Fibroblast of lung (primary cell): Measurements from ENCODE around the gene NOS1AP. TPM values are rescaled to one million over a fixed set of nuclear protein-coding genes. Genes with fewer than 3 reads are reported as not detected.

Source experiments
- DNase-seq, 2 donors: peaks; one replicate each; pipeline versions ENCODE4 v3.0.0 to v3.0.0-alpha.2; 2010; ENCODE audit warnings: low read depth in 2 of 2
- H2AFZ ChIP-seq: 2 replicates; pipeline ENCODE4 v1.5.1; 2012; ENCODE audit warnings: low read length, control low read depth, inconsistent platforms
- H3K27ac ChIP-seq: 2 replicates; pipeline ENCODE4 v1.5.1; 2011; ENCODE audit warnings: low read length, control low read depth; ENCODE audit not compliant: insufficient read depth
- H3K27me3 ChIP-seq: 2 replicates; pipeline ENCODE4 v1.5.1; 2011; ENCODE audit warnings: mild to moderate bottlenecking, low read length; ENCODE audit not compliant: control insufficient read depth, insufficient read depth
- H3K36me3 ChIP-seq: 2 replicates; pipeline ENCODE4 v1.5.1; 2011; ENCODE audit warnings: low read length; ENCODE audit not compliant: control insufficient read depth, insufficient read depth
- H3K4me1 ChIP-seq: 2 replicates; pipeline ENCODE4 v1.5.1; 2011; ENCODE audit warnings: low read length; ENCODE audit not compliant: control insufficient read depth, insufficient read depth; ENCODE audit errors: extremely low read depth
- H3K4me2 ChIP-seq: 2 replicates; pipeline ENCODE4 v1.5.1; 2011; ENCODE audit warnings: low read length, control low read depth; ENCODE audit not compliant: insufficient read depth; ENCODE audit errors: extremely low read depth
- H3K4me3 ChIP-seq, 4 experiments: fragments of 200-600 bp in 1 of 4; sonication (generic) in 1 of 4; replicated peaks in 1 of 4; 2 replicates each; pipeline ENCODE4 v1.5.1; 2011 to 2016; ENCODE audit warnings: low read length in 4 of 4, low read depth in 3 of 4, mild to moderate bottlenecking in 3 of 4, control low read depth in 2 of 4, inconsistent platforms in 1 of 4, mixed read lengths in 1 of 4; ENCODE audit not compliant: insufficient read depth in 1 of 4; ENCODE audit errors: control extremely low read depth in 1 of 4
- H3K79me2 ChIP-seq: 2 replicates; pipeline ENCODE4 v1.5.1; 2012; ENCODE audit warnings: mild to moderate bottlenecking, low read length, inconsistent platforms; ENCODE audit not compliant: control insufficient read depth, insufficient read depth
- H3K9ac ChIP-seq: 2 replicates; pipeline ENCODE4 v1.5.1; 2011; ENCODE audit warnings: mild to moderate bottlenecking, low read length, control low read depth; ENCODE audit not compliant: insufficient read depth
- H3K9me3 ChIP-seq: 2 replicates; pipeline ENCODE4 v1.5.1; 2012; ENCODE audit warnings: low read depth, low read length; ENCODE audit not compliant: control insufficient read depth, insufficient read depth
- H4K20me1 ChIP-seq: 2 replicates; pipeline ENCODE4 v1.5.1; 2011; ENCODE audit warnings: low read length; ENCODE audit not compliant: control insufficient read depth, insufficient read depth; ENCODE audit errors: extremely low read depth
- EZH2 ChIP-seq: IDR thresholded peaks from 2 replicates; pipeline ENCODE4 v1.5.1; 2012; ENCODE audit warnings: low read length, control low read depth, mild to moderate bottlenecking; ENCODE audit errors: missing control alignments
- polyA plus RNA-seq, 2 donors: library from polyadenylated mRNA; depleted of rRNA in 1 of 2; stranded (reverse) in 1 of 2; unstranded in 1 of 2; fragments of >200 nt; gene quantifications; 2 replicates each; pipeline ENCODE4 v1.2.1, GENCODE V29; 2011 to 2012; ENCODE audit warnings: missing spikeins in 1 of 2
- total RNA-seq: library from RNA; depleted of rRNA; stranded (reverse); fragments of >200 nt; gene quantifications from 2 replicates; pipeline ENCODE4 v1.2.1, GENCODE V29; 2014
- TF ChIP-seq, protein P1 (sequence below), 2 donors: IDR thresholded peaks in 1 of 2; conservative IDR thresholded peaks in 1 of 2; 1 replicate in 1 of 2; 2 replicates in 1 of 2; pipeline ENCODE4 v1.5.1; 2011 to 2012; ENCODE audit warnings: low read length in 2 of 2, control low read depth in 1 of 2, inconsistent platforms in 1 of 2, low read depth in 1 of 2, mild to moderate bottlenecking in 1 of 2

The NOS1AP gene
- total and polyA plus RNA-seq, 2 donors (not counting 1 experiment from before 2014, with no cell fraction given), result 0.14 to 0.17 TPM

DNA sequence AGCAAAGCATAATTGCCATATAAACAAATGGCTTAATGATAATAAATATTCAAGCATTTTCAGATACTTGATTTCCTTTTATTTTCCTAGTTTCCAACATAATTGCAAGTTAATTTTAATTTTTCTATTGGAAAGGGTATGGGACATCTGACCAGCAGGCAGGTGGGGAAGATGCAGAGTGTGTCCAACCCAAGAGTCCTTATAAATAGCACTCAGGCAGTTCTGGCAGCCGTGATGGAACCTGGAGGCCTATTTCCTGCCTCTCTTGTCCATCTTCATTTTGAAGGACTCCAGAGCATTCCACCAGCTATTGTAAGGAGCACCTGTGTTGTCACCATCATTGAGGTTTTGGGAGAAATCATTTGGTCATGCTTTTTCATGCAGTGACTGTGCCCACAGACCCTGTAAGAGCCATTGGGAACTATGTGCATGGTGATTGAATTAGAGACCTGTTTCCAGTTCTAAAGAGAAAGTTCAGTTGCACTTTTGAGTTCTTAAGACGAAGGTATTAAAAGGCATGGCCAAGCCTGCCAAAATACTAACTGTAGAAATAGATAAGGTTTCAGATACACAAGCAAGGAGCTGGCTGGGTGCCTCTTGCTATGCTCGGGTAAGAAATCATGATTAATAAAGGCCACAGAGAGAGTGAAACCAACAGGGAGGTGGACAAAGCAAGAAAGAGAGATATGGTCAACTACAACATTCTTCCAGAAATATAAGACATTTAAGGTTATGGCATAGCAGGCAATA, 214.9 kb downstream of the NOS1AP start:
- TF ChIP-seq EZH2, result no peak
- TF ChIP-seq, protein P1, sequence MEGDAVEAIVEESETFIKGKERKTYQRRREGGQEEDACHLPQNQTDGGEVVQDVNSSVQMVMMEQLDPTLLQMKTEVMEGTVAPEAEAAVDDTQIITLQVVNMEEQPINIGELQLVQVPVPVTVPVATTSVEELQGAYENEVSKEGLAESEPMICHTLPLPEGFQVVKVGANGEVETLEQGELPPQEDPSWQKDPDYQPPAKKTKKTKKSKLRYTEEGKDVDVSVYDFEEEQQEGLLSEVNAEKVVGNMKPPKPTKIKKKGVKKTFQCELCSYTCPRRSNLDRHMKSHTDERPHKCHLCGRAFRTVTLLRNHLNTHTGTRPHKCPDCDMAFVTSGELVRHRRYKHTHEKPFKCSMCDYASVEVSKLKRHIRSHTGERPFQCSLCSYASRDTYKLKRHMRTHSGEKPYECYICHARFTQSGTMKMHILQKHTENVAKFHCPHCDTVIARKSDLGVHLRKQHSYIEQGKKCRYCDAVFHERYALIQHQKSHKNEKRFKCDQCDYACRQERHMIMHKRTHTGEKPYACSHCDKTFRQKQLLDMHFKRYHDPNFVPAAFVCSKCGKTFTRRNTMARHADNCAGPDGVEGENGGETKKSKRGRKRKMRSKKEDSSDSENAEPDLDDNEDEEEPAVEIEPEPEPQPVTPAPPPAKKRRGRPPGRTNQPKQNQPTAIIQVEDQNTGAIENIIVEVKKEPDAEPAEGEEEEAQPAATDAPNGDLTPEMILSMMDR (conservative IDR thresholded peaks at IDR 0.05 in 1 of 2, IDR thresholded peaks at IDR 0.05 in 1 of 2; ENCODE audit: low read depth in 1 of 2, low read length in 2 of 2), result no peak
- no peaks in the 10 kb centered on the region for H3K9me3 ChIP-seq
- no peaks in the 10 kb centered on the region for H3K27me3 ChIP-seq
- H3K9ac ChIP-seq, result no peak overlapping the region
- H4K20me1 ChIP-seq, result no peaks in the 10 kb centered on the region
- no peak overlapping the region for H3K4me3 ChIP-seq
- H3K4me1 ChIP-seq, result no peaks in the 10 kb centered on the region
- no peak overlapping the region for H3K4me2 ChIP-seq
- no peak overlapping the region for H2AFZ ChIP-seq
- no peak overlapping the region for H3K27ac ChIP-seq
- no peaks in the 10 kb centered on the region for H3K36me3 ChIP-seq
- H3K79me2 ChIP-seq, result no peaks in the 10 kb centered on the region
- DNase-seq, result peak in 1 of 2 donors; percentile 56

DNA sequence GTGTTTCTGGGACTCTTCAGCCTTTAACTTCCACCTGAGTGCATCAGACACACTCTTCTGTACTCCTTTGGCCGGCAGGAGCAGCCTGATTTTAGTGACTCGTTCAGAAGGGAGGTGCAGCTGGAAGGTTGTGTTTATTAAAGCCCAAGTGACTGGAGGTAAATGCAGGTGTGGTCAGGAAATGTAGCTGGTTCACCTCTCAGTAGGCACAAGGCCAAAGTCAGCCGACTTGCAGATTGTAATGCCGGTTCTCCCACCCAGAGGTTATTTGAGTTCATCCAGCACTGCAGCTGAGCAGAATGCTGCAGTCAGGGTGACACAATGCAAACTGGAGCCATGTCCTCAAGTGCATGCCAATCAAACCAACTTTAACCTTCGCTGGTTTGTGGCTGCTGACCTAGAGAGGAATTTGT, 215.7 kb downstream of the NOS1AP start:
- no peak overlapping the region for H3K9ac ChIP-seq
- H3K9me3 ChIP-seq, result no peaks in the 10 kb centered on the region
- H4K20me1 ChIP-seq, result no peaks in the 10 kb centered on the region
- H3K79me2 ChIP-seq, result no peaks in the 10 kb centered on the region
- no peaks in the 10 kb centered on the region for H3K4me1 ChIP-seq
- no peaks in the 10 kb centered on the region for H3K27me3 ChIP-seq
- no peak overlapping the region for H2AFZ ChIP-seq
- H3K4me2 ChIP-seq, result no peak overlapping the region
- no peak overlapping the region for H3K27ac ChIP-seq
- no peak overlapping the region for H3K4me3 ChIP-seq
- H3K36me3 ChIP-seq, result no peaks in the 10 kb centered on the region
- DNase-seq, result peak in 1 of 2 donors; percentile 48
- TF ChIP-seq, protein P1 (conservative IDR thresholded peaks at IDR 0.05 in 1 of 2, IDR thresholded peaks at IDR 0.05 in 1 of 2; ENCODE audit: low read depth in 1 of 2, low read length in 2 of 2), result no peak
- TF ChIP-seq EZH2, result no peak

DNA sequence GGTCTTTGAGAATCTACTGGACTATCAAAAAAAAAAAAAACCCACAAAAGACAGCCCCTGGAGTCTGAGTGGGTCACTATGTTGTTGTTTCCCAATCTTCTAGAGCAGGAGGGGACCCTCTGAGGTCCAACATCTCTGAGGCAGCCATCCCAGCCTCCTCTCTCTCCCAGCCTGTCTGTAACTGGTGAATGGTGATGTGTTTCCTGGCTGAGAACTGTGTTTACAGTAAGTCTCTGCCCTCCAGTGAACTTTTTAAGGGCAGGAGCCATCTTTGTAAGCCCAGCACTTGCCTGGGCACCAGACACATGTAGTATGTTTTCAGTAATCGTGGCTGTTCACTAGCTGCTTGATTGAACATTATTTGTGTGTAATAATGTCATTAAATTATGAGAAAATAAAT, 221.5 kb downstream of the NOS1AP start:
- no peaks in the 10 kb centered on the region for H3K79me2 ChIP-seq
- no peak overlapping the region for H3K4me3 ChIP-seq
- no peaks in the 10 kb centered on the region for H3K27me3 ChIP-seq
- no peak overlapping the region for H3K4me2 ChIP-seq
- H2AFZ ChIP-seq, result no peak overlapping the region
- no peaks in the 10 kb centered on the region for H3K4me1 ChIP-seq
- no peaks in the 10 kb centered on the region for H4K20me1 ChIP-seq
- no peak for DNase-seq
- no peak overlapping the region for H3K27ac ChIP-seq
- H3K9me3 ChIP-seq, result no peaks in the 10 kb centered on the region
- H3K36me3 ChIP-seq, result no peaks in the 10 kb centered on the region
- H3K9ac ChIP-seq, result no peak overlapping the region
- no peak for TF ChIP-seq EZH2
- TF ChIP-seq, protein P1 (conservative IDR thresholded peaks at IDR 0.05 in 1 of 2, IDR thresholded peaks at IDR 0.05 in 1 of 2; ENCODE audit: low read depth in 1 of 2, low read length in 2 of 2), result no peak
